Osteocyte (in vitro differentiated cells): ENCODE measurements around the gene SERPINA5. TPM values are rescaled to one million over a fixed set of nuclear protein-coding genes. Genes with fewer than 3 reads are reported as not detected.
A peak's percentile ranks its signal among the peaks of the same experiment; 100 is the strongest.

Experiments used
- DNase-seq: peaks from one replicate; pipeline ENCODE4 v3.0.0; 2021; ENCODE audit warnings: mixed read lengths; ENCODE audit not compliant: unreplicated experiment; ENCODE audit errors: extremely low spot score
- H3K27ac Mint-ChIP-seq: one replicate; pipeline ENCODE4 v1.8.0; 2021; ENCODE audit warnings: mild to moderate bottlenecking, mixed read lengths; ENCODE audit not compliant: unreplicated experiment
- H3K27me3 Mint-ChIP-seq: one replicate; pipeline ENCODE4 v1.8.0; 2021; ENCODE audit warnings: mixed read lengths; ENCODE audit not compliant: unreplicated experiment
- H3K36me3 Mint-ChIP-seq: one replicate; pipeline ENCODE4 v1.8.0; 2021; ENCODE audit warnings: mixed read lengths; ENCODE audit not compliant: unreplicated experiment
- H3K4me1 Mint-ChIP-seq: one replicate; pipeline ENCODE4 v1.8.0; 2021; ENCODE audit warnings: mixed read lengths; ENCODE audit not compliant: unreplicated experiment
- H3K4me3 Mint-ChIP-seq: one replicate; pipeline ENCODE4 v1.8.0; 2021; ENCODE audit warnings: mild to moderate bottlenecking, moderate library complexity, mixed read lengths; ENCODE audit not compliant: unreplicated experiment
- H3K9me3 Mint-ChIP-seq: one replicate; pipeline ENCODE4 v1.8.0; 2021; ENCODE audit warnings: mixed read lengths; ENCODE audit not compliant: unreplicated experiment
- CTCF ChIP-seq: fragments of 200-600 bp; sonication (generic); IDR thresholded peaks from 2 replicates; pipeline ENCODE4 v1.5.0; 2021; ENCODE audit warnings: antibody characterized with exemption, mild to moderate bottlenecking, moderate library complexity
- total RNA-seq: library from RNA; stranded (reverse); gene quantifications from 2 replicates; pipeline ENCODE4 v1.2.1, GENCODE V29; 2021

SERPINA5 gene
- total RNA-seq, 1 donor from 2014 or later = 0.16 TPM

- peaks cover 8% of the 10 kb centered on the region for H3K27me3 Mint-ChIP-seq
- no peak overlapping the region for H3K4me3 Mint-ChIP-seq
- no peak overlapping the region for H3K27ac Mint-ChIP-seq
- H3K36me3 Mint-ChIP-seq = no peaks in the 10 kb centered on the region
- no peak for TF ChIP-seq CTCF
- DNase-seq = no peak
- no peaks in the 10 kb centered on the region for H3K9me3 Mint-ChIP-seq
- peaks cover 9% of the 10 kb centered on the region for H3K4me1 Mint-ChIP-seq
These were observed 10.8 kb upstream of the SERPINA5 start for GRCh38 chr14:94570440-94570839.

DNA sequence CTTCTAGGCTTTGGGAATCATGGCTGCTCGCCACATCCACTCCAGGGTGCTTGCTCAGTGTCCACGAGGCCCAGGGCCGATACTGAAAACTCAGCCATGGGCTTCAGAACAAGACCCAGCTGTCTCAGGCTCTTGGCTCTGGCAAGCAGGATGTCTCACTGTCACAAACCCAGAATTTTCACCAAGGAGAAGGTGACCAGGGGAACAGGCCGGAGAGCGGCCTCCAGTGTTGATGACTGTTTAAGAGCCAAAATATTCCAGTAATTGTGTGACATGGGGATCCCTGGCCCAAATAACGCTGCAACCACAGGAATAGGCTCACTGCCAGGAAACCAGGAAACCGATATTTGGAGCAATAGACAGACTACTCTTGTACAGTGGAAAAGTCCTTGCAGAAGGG lies 9.8 kb upstream of the SERPINA5 start:
- Mint-ChIP-seq H3K9me3 (no peaks in the 10 kb centered on the region), H3K4me3 (no peak overlapping the region), H3K4me1 (peaks cover 9% of the 10 kb centered on the region), H3K36me3 (no peaks in the 10 kb centered on the region), H3K27ac (peak overlapping the region; percentile 27), H3K27me3 (peaks cover 4% of the 10 kb centered on the region)
- no peak for TF ChIP-seq CTCF
- no peak for DNase-seq

DNA sequence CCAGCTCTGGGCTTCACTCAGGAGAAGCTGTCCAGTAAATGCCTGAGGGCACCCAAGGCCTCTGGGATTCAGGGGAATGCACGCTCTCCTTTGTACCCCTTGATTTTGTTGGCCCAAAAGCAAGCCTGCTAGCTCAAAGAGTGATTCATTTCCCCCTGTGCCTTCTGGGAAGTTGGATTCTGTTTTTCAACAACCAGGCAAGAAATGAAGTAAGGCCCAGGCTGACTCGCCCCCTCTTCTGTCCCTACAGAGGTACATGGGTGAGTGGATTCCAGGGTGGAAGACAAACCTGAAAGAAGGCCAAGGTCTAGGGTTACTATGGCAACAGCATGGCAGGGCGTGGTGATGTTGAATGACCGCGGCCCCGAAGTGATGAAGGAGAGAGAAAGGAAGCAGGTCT lies 9.3 kb upstream of the SERPINA5 start:
- no peak for TF ChIP-seq CTCF
- no peaks in the 10 kb centered on the region for H3K36me3 Mint-ChIP-seq
- H3K27ac Mint-ChIP-seq = peak overlapping the region; percentile 60
- H3K9me3 Mint-ChIP-seq = no peaks in the 10 kb centered on the region
- no peak for DNase-seq
- H3K4me3 Mint-ChIP-seq = no peak overlapping the region
- peaks cover 9% of the 10 kb centered on the region for H3K4me1 Mint-ChIP-seq
- peaks cover under 1% of the 10 kb centered on the region for H3K27me3 Mint-ChIP-seq

DNA sequence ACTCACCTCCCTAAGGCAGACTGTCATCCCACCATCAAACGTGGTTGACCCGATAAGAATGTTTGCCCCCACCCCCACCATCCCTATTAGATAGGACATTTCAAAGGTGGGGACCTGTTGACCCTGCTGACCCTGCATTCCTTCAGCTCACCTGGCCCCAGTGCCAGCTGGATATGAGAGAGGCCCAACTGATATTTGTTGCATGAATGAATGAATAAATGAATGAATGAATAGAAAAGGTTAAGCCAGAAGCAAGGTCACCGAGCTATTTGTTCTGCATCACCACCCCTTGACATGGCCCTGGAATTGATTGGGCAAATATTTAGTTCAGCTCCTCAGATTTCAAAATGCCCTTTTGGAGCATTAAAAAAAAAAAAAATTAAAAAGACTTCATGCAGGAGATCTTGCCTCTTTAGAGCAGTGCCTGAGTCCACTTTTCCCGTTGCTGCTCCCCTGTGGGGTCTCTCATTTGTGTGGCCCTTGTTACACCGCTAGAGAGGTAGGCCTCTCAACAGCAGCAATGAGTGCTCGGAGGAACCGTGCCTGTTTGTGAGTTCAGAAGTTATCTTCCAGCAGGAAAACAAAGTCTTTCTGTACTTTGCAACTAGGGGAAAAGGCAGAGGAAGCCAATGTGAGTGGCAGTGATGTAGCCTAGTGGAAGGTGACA lies 8.5 kb upstream of the SERPINA5 start:
- TF ChIP-seq CTCF = no peak
- Mint-ChIP-seq H3K4me3 (no peak overlapping the region), H3K27me3 (no peaks in the 10 kb centered on the region), H3K36me3 (no peaks in the 10 kb centered on the region), H3K9me3 (no peaks in the 10 kb centered on the region), H3K4me1 (peaks cover 9% of the 10 kb centered on the region), H3K27ac (no peak overlapping the region)
- DNase-seq = no peak

DNA sequence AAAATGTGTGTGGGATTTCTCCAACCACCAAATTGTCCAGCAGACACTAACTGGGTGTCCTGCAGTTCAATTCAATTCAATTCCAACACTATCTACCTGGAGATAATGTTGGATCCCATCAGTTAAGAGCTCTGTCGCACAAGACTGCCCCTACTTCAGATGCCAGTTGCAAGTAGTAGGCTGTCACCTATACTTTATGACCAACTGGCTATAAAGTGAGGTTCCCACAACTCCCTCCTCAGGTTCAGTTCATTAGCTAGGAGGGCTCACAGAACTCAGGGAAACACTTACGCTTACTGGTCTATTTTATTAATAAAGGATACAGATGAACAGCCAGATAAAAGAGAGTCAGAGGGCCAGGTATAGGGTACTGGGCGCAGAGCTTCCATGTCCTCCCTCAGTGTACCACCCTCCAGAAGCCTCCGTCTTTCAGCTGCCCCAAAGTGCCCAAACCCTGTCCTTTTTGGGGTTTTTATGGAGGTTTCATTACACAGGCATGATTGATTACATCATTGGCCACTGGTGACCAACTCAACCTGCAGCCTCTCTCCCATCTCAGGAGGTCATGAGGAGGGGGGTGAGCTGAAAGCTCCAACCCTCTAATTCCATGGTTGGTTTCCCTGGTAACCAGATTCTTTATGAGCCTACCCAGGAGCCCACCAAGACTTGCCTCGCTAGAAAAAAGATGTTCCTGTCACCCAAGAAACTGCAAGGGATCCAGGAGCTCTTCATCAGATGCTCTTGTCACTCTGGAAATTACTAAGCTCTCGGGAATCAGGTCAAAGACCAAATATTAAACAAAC lies 7.5 kb upstream of the SERPINA5 start:
- H3K36me3 Mint-ChIP-seq = no peaks in the 10 kb centered on the region
- no peaks in the 10 kb centered on the region for H3K9me3 Mint-ChIP-seq
- no peak overlapping the region for H3K4me3 Mint-ChIP-seq
- H3K27me3 Mint-ChIP-seq = peaks cover under 1% of the 10 kb centered on the region
- DNase-seq = no peak
- no peak for TF ChIP-seq CTCF
- peaks cover 9% of the 10 kb centered on the region for H3K4me1 Mint-ChIP-seq
- no peak overlapping the region for H3K27ac Mint-ChIP-seq
